Measurements from ENCODE around the gene JAKMIP1.

Gene JAKMIP1

GRCh38 chr4:6241062-6241845, 40.9 kb upstream of the JAKMIP1 start:
- no peak for DNase-seq (ENCODE audit: extremely low spot score)
- no peak for TF ChIP-seq FOXA1 (IDR thresholded peaks at IDR 0.05)
- no peak for TF ChIP-seq ZNF384 (IDR thresholded peaks at IDR 0.05)
- TF ChIP-seq ARNT (IDR thresholded peaks at IDR 0.05) = no peak
- no peak for TF ChIP-seq SP1 (IDR thresholded peaks at IDR 0.05)
- TF ChIP-seq LEF1 (IDR thresholded peaks at IDR 0.05; ENCODE audit: borderline replicate concordance) = no peak
- TF ChIP-seq TARDBP (IDR thresholded peaks at IDR 0.05) = no peak
- no peak for TF ChIP-seq FOXK2 (IDR thresholded peaks at IDR 0.05)
- TF ChIP-seq CTBP1 (IDR thresholded peaks at IDR 0.05; ENCODE audit: borderline replicate concordance) = no peak
- no peak for TF ChIP-seq HDGF (IDR thresholded peaks at IDR 0.05; ENCODE audit: borderline replicate concordance)
- TF ChIP-seq L3MBTL2 (conservative IDR thresholded peaks at IDR 0.05) = no peak
- no peak for TF ChIP-seq SUZ12 (IDR thresholded peaks at IDR 0.05)
- TF ChIP-seq, protein P1, sequence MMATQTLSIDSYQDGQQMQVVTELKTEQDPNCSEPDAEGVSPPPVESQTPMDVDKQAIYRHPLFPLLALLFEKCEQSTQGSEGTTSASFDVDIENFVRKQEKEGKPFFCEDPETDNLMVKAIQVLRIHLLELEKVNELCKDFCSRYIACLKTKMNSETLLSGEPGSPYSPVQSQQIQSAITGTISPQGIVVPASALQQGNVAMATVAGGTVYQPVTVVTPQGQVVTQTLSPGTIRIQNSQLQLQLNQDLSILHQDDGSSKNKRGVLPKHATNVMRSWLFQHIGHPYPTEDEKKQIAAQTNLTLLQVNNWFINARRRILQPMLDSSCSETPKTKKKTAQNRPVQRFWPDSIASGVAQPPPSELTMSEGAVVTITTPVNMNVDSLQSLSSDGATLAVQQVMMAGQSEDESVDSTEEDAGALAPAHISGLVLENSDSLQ (IDR thresholded peaks at IDR 0.05) = no peak
- no peak for TF ChIP-seq FOXM1 (IDR thresholded peaks at IDR 0.05; ENCODE audit: borderline replicate concordance)
- no peak for TF ChIP-seq NFRKB (IDR thresholded peaks at IDR 0.05)
- TF ChIP-seq ELF4 (IDR thresholded peaks at IDR 0.05) = no peak
- TF ChIP-seq BHLHE40 (IDR thresholded peaks at IDR 0.05; ENCODE audit: borderline replicate concordance) = no peak
- ChIA-PET CTCF (interaction anchor here (1.1 to 2.6 kb wide), 2 partner anchors 10 to 86 kb away, joined by 5 to 9 read pairs; no protein-coding TSS in a partner anchor), POLR2A (no interaction called here)

- ChIA-PET CTCF (interaction anchor here (1.1 to 2.6 kb wide), 3 partner anchors 10 to 88 kb away, joined by 4 to 9 read pairs (median 5); no protein-coding TSS in a partner anchor), POLR2A (no interaction called here)
- TF ChIP-seq FOXM1 (IDR thresholded peaks at IDR 0.05; ENCODE audit: borderline replicate concordance) = no peak
- TF ChIP-seq NFRKB (IDR thresholded peaks at IDR 0.05) = no peak
- no peak for TF ChIP-seq FOXA1 (IDR thresholded peaks at IDR 0.05)
- no peak for TF ChIP-seq TARDBP (IDR thresholded peaks at IDR 0.05)
- no peak for TF ChIP-seq L3MBTL2 (conservative IDR thresholded peaks at IDR 0.05)
- TF ChIP-seq SUZ12 (IDR thresholded peaks at IDR 0.05) = no peak
- TF ChIP-seq CTBP1 (IDR thresholded peaks at IDR 0.05; ENCODE audit: borderline replicate concordance) = no peak
- no peak for TF ChIP-seq FOXK2 (IDR thresholded peaks at IDR 0.05)
- DNase-seq (ENCODE audit: extremely low spot score) = no peak
Measured at GRCh38 chr4:6239968-6240367, 39.6 kb upstream of the JAKMIP1 start.

- DNase-seq (ENCODE audit: extremely low spot score) = no peak
- TF ChIP-seq FOXK2 (IDR thresholded peaks at IDR 0.05) (no peak), LEF1 (IDR thresholded peaks at IDR 0.05; ENCODE audit: borderline replicate concordance) (no peak), HDGF (IDR thresholded peaks at IDR 0.05; ENCODE audit: borderline replicate concordance) (no peak)
- ChIA-PET CTCF (interaction anchor here (1.5 to 2.6 kb wide), 2 partner anchors 10 to 11 kb away, joined by 4 to 9 read pairs; no protein-coding TSS in a partner anchor), POLR2A (no interaction called here)
Measured at GRCh38 chr4:6239486-6239885, 39.1 kb upstream of the JAKMIP1 start.

GRCh38 chr4:6236816-6237390, 36.6 kb upstream of the JAKMIP1 start:
- TF ChIP-seq HDGF (IDR thresholded peaks at IDR 0.05; ENCODE audit: borderline replicate concordance) = no peak
- no peak for TF ChIP-seq SUZ12 (IDR thresholded peaks at IDR 0.05)
- TF ChIP-seq TARDBP (IDR thresholded peaks at IDR 0.05) = no peak
- no peak for TF ChIP-seq LEF1 (IDR thresholded peaks at IDR 0.05; ENCODE audit: borderline replicate concordance)
- TF ChIP-seq SP1 (IDR thresholded peaks at IDR 0.05) = no peak
- no peak for TF ChIP-seq NFRKB (IDR thresholded peaks at IDR 0.05)
- ChIA-PET POLR2A (no interaction called here), CTCF (interaction anchor here (0.7 kb wide), 1 partner anchor 238 kb away, joined by 3 read pairs; no protein-coding TSS in a partner anchor)

GRCh38 chr4:6235901-6236640, 35.7 kb upstream of the JAKMIP1 start:
- DNase-seq (ENCODE audit: extremely low spot score) = no peak
- POLR2A ChIA-PET = no interaction called here
- TF ChIP-seq, protein P1 (IDR thresholded peaks at IDR 0.05) = no peak
- TF ChIP-seq FOXK2 (IDR thresholded peaks at IDR 0.05) (no peak), HDGF (IDR thresholded peaks at IDR 0.05; ENCODE audit: borderline replicate concordance) (no peak), SUZ12 (IDR thresholded peaks at IDR 0.05) (no peak), ELF4 (IDR thresholded peaks at IDR 0.05) (no peak)
- CTCF ChIA-PET = no interaction called here

More at GRCh38 chr4:6236816-6237390, 36.6 kb upstream of the JAKMIP1 start:
- DNase-seq (ENCODE audit: extremely low spot score) = no peak

- CTCF ChIA-PET = no interaction called here
- POLR2A ChIA-PET = no interaction called here
Measured at GRCh38 chr4:6235012-6235411, 34.7 kb upstream of the JAKMIP1 start.

DNA sequence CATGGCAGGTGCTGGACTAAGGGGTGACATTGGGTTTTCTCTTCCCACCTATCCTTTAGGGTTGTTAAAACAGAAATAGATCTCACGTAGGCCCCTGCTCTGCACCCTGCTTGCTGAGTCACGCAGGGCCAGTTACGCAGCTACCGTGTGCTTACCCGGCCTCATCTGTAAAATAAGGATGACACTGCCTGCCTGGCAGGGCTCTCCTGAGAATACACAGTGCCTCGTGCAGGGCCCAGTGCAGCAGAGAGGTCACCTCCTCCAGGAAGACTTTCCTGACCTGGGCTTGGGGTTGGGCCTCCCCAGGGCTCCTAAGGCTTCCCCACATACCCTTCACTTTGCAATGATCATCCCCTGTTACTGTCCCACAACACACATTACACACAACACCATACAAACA, 33.6 kb upstream of the JAKMIP1 start:
- TF ChIP-seq ARNT (IDR thresholded peaks at IDR 0.05) (no peak), L3MBTL2 (conservative IDR thresholded peaks at IDR 0.05) (no peak), LEF1 (IDR thresholded peaks at IDR 0.05; ENCODE audit: borderline replicate concordance) (no peak), TARDBP (IDR thresholded peaks at IDR 0.05) (no peak), FOXA1 (IDR thresholded peaks at IDR 0.05) (no peak), ELF4 (IDR thresholded peaks at IDR 0.05) (no peak), FOXK2 (IDR thresholded peaks at IDR 0.05) (no peak), HDGF (IDR thresholded peaks at IDR 0.05; ENCODE audit: borderline replicate concordance) (no peak)
- TF ChIP-seq, protein P1 (IDR thresholded peaks at IDR 0.05) = no peak
- ChIA-PET CTCF (no interaction called here), POLR2A (no interaction called here)
- no peak for DNase-seq (ENCODE audit: extremely low spot score)

More at GRCh38 chr4:6235012-6235411, 34.7 kb upstream of the JAKMIP1 start:
- TF ChIP-seq ELF4 (IDR thresholded peaks at IDR 0.05) (no peak), SP1 (IDR thresholded peaks at IDR 0.05) (no peak), TARDBP (IDR thresholded peaks at IDR 0.05) (no peak), ZNF384 (IDR thresholded peaks at IDR 0.05) (no peak)
- DNase-seq (ENCODE audit: extremely low spot score) = no peak
